ENCODE data around the gene FRMD4A. TPM values are rescaled to one million over a fixed set of nuclear protein-coding genes. Genes with fewer than 3 reads are reported as not detected.

The FRMD4A gene
- total RNA-seq, 1 experiment from 2014 or later: 19.6 TPM

- H3K27ac ChIP-seq (ENCODE audit: insufficient read length, low read depth, low read length): no peak overlapping the region
- H2AFZ ChIP-seq (ENCODE audit: low read length): no peak overlapping the region
Measured at GRCh38 chr10:14265709-14266108, 65.0 kb downstream of the FRMD4A start.

More at GRCh38 chr10:14265709-14266108, 65.0 kb downstream of the FRMD4A start:
- no peaks in the 10 kb centered on the region for H3K79me1 ChIP-seq (ENCODE audit: insufficient read depth, low read depth, low read length, poor library complexity, severe bottlenecking)
- H3K14ac ChIP-seq (ENCODE audit: insufficient read depth, low read length): no peak overlapping the region
- no peak overlapping the region for H3K4me3 Mint-ChIP-seq
- WGBS (ENCODE audit: extremely low coverage, insufficient read length, low lambda C conversion rate): no CpG with 5 or more reads among the region's 4 CpGs
- no peak overlapping the region for H4K91ac ChIP-seq (ENCODE audit: insufficient read length, low read depth, low read length)
- no peaks in the 10 kb centered on the region for H3K36me3 Mint-ChIP-seq (ENCODE audit: insufficient read depth in 1 of 3, low read depth in 3 of 3)
- DNase-seq: no peak
- H4K20me1 ChIP-seq (ENCODE audit: control insufficient read depth, insufficient read depth, insufficient read length): no peaks in the 10 kb centered on the region
- H3K23me2 ChIP-seq (ENCODE audit: insufficient read length, low read depth, low read length, poor library complexity, severe bottlenecking): no peaks in the 10 kb centered on the region
- H3T11ph ChIP-seq (ENCODE audit: low read length): no peak overlapping the region
- H3K23ac ChIP-seq (ENCODE audit: insufficient read length, low read depth, low read length): no peak overlapping the region
- H3K4me2 ChIP-seq (ENCODE audit: insufficient read depth, insufficient read length, low read length): no peak overlapping the region
- no peak overlapping the region for H4K8ac ChIP-seq (replicated peaks; ENCODE audit: insufficient read length, low read depth, low read length)
- no peaks in the 10 kb centered on the region for H3K79me2 ChIP-seq (ENCODE audit: insufficient read depth, low read length)
- no peak overlapping the region for H3K18ac ChIP-seq (ENCODE audit: insufficient read length, low read depth, low read length)
- H2BK15ac ChIP-seq (ENCODE audit: low read depth, low read length): no peak overlapping the region
- H3K27me3 Mint-ChIP-seq (ENCODE audit: low read depth): no peaks in the 10 kb centered on the region; the same call in 1 of the 2 replicates
- H2BK120ac ChIP-seq (ENCODE audit: low read depth, low read length, poor library complexity, severe bottlenecking): no peak overlapping the region
- no peaks in the 10 kb centered on the region for H3K4me1 ChIP-seq (ENCODE audit: insufficient read depth, low read length)
- H3K27me3 ChIP-seq (ENCODE audit: insufficient read depth, low read length): no peaks in the 10 kb centered on the region
- no peak overlapping the region for H3K56ac ChIP-seq (ENCODE audit: insufficient read length, low read depth, low read length)
- no peak for TF ChIP-seq CTCF (conservative IDR thresholded peaks at IDR 0.05)
- H4K5ac ChIP-seq (ENCODE audit: insufficient read length, low read depth, low read length): no peak overlapping the region
- no peak overlapping the region for H3K9ac ChIP-seq (ENCODE audit: extremely low read depth, insufficient read length, low read length)
- H3K4ac ChIP-seq (ENCODE audit: low read depth, low read length): no peak overlapping the region
- H2AK5ac ChIP-seq (ENCODE audit: insufficient read length, low read length): no peak overlapping the region
- H2BK12ac ChIP-seq (ENCODE audit: insufficient read length, low read depth, low read length): no peak overlapping the region
- H3K27ac Mint-ChIP-seq: no peak overlapping the region
- no peaks in the 10 kb centered on the region for H3K9me3 ChIP-seq (ENCODE audit: control insufficient read depth, low read depth, low read length)
- no peak overlapping the region for H2BK20ac ChIP-seq (ENCODE audit: low read depth, low read length, poor library complexity, severe bottlenecking)
- no peak overlapping the region for H2BK5ac ChIP-seq (ENCODE audit: insufficient read length, low read length)
- H3K4me1 Mint-ChIP-seq: peaks cover 0 to 3% of the 10 kb centered on the region in 2 experiments; a peak in 1 of 4 replicates
- no peaks in the 10 kb centered on the region for H3K9me3 Mint-ChIP-seq

All from H9 (cell line).